ELF-1 (cell line): ENCODE data around the gene CUBN.
"Not testable (repeated sequence)": the region's sequence is repeated elsewhere in the genome, so short reads cannot be mapped to it uniquely, and the experiment has no call there.

Source experiments
- DNase-seq: peaks from one replicate; pipeline ENCODE4 v3.0.0-alpha.2; 2016; ENCODE audit warnings: low read depth, low spot score

CUBN gene

DNA sequence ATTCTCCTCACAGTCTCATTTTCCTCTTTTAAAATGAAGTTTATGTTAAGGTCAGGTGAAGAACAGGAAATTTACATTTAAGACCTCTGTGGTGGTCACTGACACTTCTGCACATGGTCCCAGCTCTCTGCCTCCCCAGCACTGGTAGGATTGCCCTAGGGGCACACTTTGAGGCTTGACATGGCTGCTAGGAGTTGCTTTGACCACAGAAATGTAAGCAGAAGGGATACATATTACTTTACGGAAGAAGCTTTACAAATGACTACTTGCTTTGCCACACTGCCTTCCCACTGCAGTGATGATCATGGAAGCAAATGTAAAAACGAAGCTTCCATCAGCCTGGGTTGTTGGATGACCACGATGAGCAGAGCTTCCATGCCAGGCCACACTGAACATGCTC is 259.3 kb downstream of the CUBN start:
- DNase-seq, result no peak

DNA sequence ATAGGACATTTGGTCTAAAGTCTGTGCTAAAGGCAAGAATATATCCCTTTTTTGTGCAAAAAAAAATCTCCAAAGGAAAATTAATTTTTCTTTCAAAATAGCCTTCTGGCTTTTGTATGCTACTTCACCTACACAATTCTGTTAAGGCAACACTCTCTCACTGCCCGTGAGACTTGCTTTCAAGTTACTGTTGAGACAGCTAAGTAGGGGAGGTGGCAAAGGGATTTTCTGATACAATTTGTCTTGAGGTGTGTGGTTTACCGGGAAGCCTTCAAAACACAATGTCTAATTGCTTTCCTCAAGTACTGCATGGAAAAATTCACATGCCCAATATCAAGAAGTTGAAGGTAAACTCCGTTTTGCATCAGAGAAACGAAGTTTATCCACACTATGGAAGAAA is 261.6 kb downstream of the CUBN start:
- DNase-seq, result no peak

DNA sequence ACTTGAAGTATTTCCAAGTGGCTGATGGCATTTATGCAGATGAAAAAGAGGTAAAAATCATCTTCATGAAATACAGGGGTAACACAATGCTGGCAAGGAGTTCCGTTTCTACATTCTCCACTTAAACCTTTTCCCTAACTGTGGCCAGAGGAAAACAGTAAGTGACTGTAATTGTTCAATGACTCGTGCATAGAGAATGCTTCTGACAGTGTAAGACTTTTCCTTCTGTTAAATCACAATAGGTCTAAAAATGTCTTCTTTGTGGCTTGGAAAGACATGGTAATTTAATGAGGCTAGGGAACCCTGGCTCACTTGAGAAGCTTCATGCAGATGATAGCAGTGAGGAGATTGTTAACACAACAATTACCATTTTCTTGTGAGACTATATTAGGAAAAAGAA is 262.1 kb downstream of the CUBN start:
- DNase-seq, result no peak

DNA sequence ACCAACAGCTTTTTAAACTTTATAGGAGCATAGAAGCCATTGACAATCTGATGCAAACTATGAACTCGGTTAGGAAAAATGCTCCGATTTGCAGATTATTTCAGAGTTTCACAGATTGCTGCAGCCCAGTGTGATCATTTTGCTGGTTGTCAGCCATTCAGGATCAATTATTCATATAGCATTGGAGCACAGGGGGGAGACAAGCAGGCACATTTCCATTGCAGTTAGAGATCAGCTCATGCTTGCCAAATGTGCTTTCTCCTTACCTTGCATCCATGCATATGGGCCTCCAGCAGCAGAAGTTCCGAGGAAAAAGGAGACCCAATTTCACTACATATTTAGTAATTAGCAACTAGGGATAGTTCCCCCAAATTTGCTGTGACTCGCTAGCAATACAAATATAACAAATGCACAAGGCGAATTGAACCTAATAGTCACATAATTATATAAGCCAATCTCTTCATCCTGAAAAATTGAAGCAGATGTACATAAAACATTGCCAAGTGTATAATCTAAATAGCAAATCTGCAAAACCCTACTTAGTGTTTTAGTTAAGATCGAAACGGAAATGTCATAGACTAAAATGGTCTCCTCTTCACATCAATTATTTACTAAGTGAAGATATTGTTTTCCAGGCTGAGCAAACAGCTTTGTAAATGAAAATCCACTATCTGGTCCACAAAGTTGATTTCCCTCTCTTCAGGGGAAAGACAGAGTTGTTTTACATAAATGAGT is 262.9 kb downstream of the CUBN start:
- no peak for DNase-seq

DNA sequence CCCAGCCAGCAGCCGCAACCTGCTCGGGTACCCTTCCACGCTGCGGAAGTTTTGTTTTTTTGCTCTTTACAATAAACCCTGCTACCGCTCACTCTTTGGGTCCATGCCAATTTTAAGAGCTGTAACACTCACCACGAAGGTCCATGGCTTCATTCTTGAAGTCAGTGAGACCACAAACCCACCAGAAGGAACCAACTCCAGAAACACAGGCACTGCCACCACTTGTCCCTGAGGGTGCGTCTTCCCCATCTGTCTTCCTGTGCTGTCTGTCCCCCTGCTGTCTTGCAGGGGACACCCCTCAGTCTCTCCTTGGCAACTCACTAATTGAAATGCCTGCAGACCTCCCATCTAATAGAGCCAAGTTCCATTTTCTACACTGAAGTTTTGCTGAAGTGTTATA is 263.8 kb downstream of the CUBN start:
- no peak for DNase-seq

DNA sequence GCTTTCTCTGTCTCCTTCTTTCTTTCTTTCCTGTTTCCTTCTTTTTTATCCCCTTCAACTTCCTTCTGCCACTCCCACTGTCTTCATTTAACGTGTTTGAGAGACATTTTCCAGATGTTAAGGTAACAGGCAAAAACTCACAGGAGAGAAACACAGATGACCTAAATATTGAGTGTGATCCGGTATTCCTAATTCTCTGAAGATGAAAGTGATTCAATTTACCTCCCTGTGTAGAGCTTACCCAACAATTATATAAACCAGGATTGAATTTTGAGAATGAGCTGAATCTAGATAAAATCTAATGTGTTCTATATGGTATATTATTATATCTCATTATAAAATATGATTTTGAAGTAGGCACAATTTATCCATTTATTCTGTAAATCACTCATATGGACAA is 265.8 kb downstream of the CUBN start:
- no peak for DNase-seq

DNA sequence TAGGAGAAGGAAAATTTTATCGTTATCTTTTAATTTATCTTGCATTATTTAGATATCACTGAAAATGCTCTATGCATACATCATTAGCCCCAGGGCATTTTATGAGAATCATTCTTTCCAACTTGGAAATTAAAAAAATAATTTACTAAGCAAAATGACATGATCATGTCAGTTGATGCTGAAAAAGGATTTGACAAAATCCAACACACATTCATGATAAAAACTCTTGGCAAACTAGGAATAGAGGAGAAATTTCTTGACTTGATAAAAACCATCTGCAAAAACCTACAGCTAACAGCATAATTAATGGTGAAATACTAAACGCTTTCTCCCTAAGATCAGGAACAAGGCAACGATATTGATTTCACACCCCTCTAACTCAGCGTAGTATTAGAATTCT is 272.2 kb downstream of the CUBN start:
- no peak for DNase-seq

DNA sequence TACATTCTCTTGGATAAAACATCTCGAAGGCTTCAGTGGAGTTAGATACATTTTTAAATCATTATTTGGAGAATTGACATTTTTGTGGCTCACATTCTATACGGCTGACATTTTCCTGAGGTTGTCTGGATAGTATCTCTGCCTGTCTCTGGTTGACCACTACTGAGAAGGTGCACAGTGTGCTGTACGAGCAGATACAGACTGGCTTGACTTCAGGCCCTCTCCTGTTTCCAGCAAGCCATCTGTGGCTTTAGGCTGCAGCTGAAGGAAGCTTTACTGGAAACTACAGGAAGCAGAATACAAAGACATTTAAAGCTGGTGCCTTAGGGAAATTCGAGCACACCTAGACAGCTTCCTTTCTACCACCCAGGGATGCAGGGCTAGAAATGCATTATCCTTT is 273.0 kb downstream of the CUBN start:
- peak; percentile 47 for DNase-seq

DNA sequence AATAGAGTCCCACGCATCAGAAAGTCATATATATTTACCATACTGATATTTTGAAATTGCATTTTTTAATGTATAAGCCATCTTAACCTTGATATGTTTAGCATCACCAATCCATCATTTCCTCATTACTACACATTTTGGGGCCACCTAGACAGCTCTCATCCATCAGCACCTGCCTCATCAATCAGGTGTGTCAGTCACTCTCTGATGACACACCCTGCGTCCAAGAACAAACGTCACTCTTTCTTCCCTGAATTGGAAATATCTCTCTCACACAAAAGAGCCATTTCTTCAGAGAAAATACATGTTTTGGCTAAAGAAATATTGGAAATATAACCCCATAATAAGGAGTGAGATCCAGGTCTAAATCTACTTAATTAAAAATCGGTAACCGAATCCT is 273.5 kb downstream of the CUBN start:
- no peak for DNase-seq

DNA sequence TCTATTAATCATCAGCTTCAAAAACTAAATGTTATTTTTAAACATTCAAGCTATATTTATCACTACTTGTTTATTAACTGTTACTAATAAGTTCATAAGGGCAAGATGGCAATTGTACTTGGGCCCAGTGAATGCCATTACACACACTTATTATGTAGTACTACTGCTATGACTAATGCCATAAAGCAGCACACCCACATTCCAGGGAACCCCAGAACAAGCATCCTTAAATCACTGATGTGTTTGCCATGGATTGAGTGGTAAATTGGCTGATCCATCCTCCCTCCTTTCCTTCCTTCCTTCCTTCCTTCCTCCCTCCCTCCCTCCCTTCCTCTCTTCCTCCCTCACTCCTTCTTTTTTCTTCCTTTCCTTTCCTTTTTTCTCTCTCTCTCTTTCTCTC is 275.0 kb downstream of the CUBN start:
- no peak for DNase-seq

DNA sequence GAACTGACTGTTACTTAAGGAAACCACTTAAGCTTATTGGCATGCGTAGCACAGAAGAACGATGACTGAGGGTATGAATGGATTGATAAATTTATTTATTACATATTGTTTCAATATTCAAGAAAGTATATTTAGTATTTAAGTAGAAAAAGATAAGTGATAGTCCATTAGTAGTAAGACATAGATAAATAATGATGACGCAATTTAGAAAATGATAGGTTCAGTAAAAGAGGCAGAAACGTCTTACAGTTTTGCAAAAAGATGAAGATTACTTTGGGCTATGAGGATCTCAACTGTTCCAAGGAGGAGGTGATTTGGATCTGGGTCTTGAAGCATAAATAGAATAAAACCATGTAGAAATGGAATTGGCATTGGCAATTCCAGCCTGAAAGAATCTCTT is 275.8 kb downstream of the CUBN start:
- DNase-seq, result no peak

DNA sequence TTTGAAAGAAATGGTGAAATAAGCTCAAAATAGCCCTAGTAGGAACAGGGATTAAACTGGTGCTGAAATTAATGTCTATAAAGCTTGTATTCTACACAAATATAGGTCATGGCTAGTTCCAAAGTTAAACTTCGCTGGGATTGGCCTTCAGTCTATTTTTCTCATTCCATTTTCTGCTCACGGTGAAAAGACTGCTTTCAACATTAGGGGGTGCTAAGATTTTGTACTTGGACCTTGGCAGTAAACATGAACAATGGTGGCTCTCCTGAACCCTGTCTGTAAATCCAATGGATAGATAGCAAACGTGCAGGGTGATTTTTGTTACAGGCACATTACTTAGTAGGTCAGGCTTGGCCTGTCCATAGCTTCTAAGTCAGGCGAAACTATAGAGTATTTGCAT is 276.4 kb downstream of the CUBN start:
- DNase-seq, result no peak

DNA sequence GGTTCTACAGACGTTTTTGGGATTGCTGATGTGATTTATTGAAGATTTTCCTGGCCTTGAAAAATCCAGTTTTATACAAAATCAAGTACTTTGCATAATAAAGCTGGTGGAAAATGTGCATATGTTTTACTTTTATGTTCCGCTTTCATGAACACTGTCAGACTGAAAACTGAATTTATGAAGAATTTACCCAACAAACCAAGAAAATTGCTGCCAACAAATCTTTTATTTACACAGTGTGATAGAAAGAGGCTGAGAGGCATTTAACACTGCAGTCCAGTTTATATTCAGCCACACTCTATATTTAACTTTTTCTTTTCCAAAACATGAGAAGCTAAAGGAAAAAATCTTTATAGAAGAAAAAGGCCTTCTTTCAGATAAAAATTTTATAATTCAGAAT is 277.0 kb downstream of the CUBN start:
- no peak for DNase-seq

DNA sequence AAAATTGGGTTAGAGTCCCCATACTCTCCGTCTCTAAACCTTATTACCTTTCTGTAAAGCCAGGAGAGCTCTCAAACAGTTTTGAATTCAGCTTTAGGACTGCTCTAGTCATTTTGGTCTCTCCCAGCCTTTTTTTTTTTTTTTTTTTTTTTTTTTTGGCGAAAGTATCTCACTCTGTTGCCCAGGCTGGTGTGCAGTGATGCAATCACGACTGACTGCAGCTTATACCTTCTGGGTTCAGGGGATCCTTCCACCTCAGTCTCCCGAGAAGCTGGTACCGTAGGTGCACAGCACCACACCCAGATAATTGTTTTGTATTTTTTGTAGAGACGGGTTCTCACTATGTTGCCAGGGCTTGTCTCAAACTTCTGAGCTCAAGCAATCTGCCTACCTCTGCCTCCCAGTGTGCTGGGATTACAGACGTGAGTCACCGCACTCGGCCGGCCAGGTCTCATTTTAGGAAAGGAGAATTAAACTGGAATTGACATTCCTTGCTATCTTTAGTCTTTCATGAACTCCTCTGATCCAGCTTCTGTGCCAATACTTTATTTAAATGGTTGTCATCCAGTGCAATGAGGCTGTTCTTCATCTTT is 281.0 kb downstream of the CUBN start:
- DNase-seq, result peak; percentile 4

DNA sequence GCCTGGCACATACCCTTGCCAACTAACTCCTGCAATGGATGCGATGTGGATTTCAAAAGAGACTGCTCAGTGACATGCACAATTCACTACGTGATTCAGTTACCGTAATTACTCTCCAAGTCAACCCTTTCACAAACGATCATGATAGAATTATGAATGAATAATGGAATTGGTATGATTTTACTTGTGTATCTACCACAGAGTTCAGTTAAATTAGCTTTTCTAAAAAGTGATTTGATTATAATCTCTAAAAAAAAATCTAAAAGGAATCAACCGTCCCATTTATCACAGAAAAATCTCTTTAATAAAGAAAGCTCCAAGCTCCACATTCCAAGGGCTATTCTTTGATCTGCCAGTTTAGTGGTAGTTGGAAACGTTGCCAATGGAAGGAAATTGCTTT is 282.0 kb downstream of the CUBN start:
- DNase-seq, result no peak

DNA sequence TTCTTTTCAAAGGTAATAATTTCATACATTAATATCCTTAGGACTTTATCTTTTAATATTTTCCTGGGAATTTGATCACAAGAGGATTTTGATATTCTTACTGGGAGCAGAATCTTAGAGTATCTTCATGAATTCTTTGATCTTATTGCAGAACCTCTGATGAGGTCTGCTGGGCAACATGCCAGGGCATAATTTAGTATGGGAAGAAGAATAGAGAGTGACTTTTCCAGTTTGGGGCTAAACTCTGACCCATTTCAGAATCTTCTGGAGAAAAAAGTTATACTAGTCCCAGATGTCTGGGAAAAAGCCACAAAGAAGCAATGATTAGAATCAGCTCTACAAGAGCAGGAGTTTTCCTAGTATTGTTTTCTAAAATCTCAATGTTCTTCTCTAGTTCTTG is 284.4 kb downstream of the CUBN start:
- DNase-seq, result no peak

DNA sequence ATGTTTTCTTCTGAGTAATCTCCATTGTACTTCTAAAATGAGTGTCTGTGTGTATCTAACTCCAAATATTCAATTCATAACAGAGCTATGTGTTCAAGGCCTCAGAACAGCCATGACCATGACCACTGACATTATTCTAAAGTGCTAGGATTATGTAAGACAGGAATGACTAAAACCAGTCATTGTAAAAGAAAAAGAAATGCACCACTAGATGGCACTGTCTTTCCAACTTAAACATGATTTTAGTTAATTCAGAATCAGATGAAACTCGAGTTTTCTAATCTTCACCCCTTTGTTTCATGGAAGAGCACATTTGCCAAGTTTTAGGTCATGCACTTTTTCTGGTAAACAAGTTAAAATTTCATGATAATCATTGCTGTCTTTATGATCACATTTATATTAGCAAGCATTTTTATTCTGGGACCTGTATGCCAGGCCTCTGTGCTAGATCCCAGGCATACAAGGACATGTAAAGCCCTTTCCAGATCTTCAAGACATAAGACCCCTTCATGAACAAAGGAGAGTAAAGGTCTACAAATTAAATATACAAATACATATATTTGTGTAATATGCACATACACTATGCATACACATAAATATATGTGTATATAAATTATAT is 286.2 kb downstream of the CUBN start:
- DNase-seq, result peak; percentile 13

DNA sequence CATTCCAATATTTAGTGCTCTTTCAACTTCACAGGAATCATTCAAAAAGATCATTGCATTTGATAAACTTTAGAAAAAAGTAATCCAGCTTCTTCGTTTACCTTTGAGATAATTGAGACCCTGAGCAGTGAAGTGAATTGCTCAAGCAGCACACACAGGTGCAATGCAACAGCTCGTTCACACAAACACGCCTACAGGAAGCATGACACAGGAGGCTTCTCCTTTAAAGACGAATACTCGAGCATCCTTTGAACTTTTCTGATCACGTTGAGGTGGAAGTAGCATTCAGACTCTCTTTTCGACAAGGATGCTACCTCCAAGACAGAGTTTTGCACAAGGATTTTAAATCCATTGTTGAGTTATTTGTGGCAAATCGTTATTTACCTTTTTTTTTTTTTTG is 294.4 kb downstream of the CUBN start:
- no peak for DNase-seq

DNA sequence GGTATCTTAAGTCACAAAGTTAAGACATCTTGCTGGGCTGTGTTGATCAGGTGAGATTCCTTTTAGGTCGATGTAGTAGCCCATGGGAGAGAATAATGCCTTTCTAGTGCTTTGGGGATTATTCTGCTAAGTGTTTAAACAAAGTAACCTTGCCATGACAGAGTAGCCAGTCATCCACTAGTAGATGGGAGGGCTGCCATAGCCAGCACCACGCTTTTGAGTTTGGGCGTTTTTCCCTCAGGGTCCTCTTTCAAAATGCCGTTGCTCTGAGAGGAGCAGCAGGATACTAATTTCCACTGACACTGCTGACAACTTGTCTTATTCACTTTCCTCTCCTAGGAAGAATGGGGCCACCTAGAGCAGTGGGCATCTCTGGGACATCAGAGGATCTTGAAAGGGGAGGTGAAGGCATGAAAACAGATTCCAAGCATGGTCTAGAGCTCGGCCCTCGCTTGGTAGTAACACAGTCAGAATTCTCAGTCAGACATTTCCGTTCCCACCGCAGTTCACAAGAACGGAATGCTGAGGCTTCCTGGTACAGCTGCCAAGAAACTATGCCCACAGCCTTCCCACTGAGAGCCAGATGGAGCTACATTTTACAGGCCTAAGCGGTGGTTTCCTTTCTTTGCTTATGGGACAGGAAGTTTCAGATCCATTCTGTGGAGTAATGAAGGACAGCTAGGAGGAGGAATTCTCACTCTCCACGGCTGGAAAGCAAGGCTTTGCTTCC is 297.1 kb downstream of the CUBN start:
- DNase-seq, result no peak

DNA sequence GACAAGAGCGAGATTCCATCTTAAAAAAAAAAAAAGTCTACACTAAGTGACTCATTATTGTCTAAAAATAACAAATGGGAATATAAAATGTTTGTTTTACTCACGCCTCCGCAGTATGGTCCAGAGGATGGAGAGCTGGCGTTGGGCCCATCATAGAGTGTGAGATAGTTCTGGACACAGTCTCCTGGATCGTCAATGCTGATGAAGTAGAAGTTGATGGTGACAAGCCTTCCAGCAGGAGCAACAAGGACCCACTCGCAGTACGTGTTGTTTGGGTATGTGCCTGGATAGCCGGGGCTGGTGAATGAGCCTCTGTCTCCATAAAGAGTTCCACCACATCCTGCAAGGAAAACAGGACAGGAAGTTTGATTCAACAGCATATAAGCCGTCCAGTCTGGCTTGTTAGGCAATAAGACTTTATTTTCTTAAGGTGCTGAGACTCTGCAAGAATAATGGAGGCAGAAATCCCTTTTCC is 300.9 kb downstream of the CUBN start:
- no peak for DNase-seq

DNA sequence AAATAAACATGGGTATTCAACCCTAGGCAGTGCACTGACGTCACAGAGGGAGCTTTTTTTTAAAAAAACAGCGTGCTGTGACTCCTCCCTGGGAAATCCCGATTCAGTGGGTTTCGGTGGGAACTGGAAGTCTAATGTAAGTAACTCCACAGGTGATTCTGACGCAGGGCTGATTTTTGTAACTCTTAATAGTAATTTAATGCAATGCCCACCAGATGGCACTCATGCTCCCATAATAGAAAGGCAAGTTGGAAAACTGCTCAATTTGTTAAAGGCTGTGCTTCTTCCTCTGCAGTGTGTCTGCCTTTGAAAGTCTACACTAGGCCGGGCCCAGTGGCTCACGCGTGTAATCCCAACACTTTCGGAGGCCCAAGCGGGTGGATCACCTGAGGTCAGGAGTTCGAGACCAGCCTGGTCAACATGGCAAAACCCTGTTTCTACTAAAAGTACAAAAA is 301.5 kb downstream of the CUBN start:
- peak; percentile 66 for DNase-seq

DNA sequence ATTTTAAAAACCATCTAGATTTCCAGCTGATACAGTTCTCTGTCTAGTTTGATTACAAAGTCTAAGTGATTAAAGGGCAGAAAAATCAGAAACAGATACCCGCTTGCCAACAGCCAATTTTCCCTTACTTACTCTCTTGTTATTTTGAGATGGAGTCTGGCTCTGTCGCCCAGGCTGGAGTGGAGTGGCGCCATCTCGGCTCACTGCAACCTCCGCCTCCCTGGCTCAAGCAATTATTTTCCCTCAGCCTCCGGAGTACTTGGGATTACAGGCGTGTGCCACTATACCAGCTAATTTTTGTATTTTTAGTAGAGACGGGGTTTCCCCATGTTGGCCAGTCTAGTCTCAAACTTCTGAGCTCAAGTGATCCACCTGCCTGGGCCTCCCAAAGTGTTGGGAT is 302.1 kb downstream of the CUBN start:
- DNase-seq, result not testable (repeated sequence)
